HG03066 (cell line): ENCODE data around the gene RBMS3.
"Not testable (repeated sequence)": the region's sequence is repeated elsewhere in the genome, so short reads cannot be mapped to it uniquely, and the experiment has no call there.

ENCODE experiments used
- ATAC-seq: cut with Tn5 transposase; IDR thresholded peaks from one replicate; pipeline ENCODE4 v1.9.1; 2021; ENCODE audit warnings: low read depth; ENCODE audit not compliant: unreplicated experiment

The RBMS3 gene

GRCh38 chr3:29649815-29650547 is 369.1 kb downstream of the RBMS3 start:
- peak; percentile 83 for ATAC-seq

GRCh38 chr3:29653680-29654079 is 372.8 kb downstream of the RBMS3 start:
- ATAC-seq = no peak

- no peak for ATAC-seq
Observed at GRCh38 chr3:29655015-29655747, 374.3 kb downstream of the RBMS3 start.

- no peak for ATAC-seq
Observed at GRCh38 chr3:29665688-29666087, 384.8 kb downstream of the RBMS3 start.

GRCh38 chr3:29668233-29668632 is 387.4 kb downstream of the RBMS3 start:
- ATAC-seq = no peak

- ATAC-seq = no peak
Observed at GRCh38 chr3:29668728-29669127, 387.9 kb downstream of the RBMS3 start.

GRCh38 chr3:29670476-29670875 is 389.6 kb downstream of the RBMS3 start:
- not testable (repeated sequence) for ATAC-seq

- no peak for ATAC-seq
Observed at GRCh38 chr3:29677421-29677820, 396.6 kb downstream of the RBMS3 start.

GRCh38 chr3:29679944-29680343 is 399.1 kb downstream of the RBMS3 start:
- no peak for ATAC-seq

GRCh38 chr3:29683018-29683993 is 402.4 kb downstream of the RBMS3 start:
- ATAC-seq = no peak

GRCh38 chr3:29686889-29687592 is 406.2 kb downstream of the RBMS3 start:
- ATAC-seq = peak; percentile 98

- no peak for ATAC-seq
Observed at GRCh38 chr3:29690686-29691353, 409.9 kb downstream of the RBMS3 start.

GRCh38 chr3:29693863-29694262 is 413.0 kb downstream of the RBMS3 start:
- ATAC-seq = no peak

GRCh38 chr3:29694331-29694730 is 413.5 kb downstream of the RBMS3 start:
- ATAC-seq = no peak

- ATAC-seq = no peak
Observed at GRCh38 chr3:29694783-29695182, 413.9 kb downstream of the RBMS3 start.

GRCh38 chr3:29695201-29695600 is 414.3 kb downstream of the RBMS3 start:
- ATAC-seq = no peak

GRCh38 chr3:29695643-29696198 is 414.9 kb downstream of the RBMS3 start:
- no peak for ATAC-seq

GRCh38 chr3:29696311-29696710 is 415.4 kb downstream of the RBMS3 start:
- no peak for ATAC-seq

- no peak for ATAC-seq
Observed at GRCh38 chr3:29697989-29698388, 417.1 kb downstream of the RBMS3 start.
